SU-DHL-6 (cell line): ENCODE data around the gene PSMB3.

Experiments
- EZH2phosphoT487 ChIP-seq: fragments of 200-600 bp; sonication (generic), shearing (Covaris generic); conservative IDR thresholded peaks from 2 replicates; pipeline ENCODE4 v1.6.1; 2018; ENCODE audit warnings: mild to moderate bottlenecking, antibody characterized with exemption, low read length, moderate library complexity, mixed read lengths
- TF ChIP-seq, protein P1 (sequence below): fragments of 200-600 bp; sonication (generic); IDR thresholded peaks from one replicate; pipeline ENCODE4 v1.5.1; 2017; ENCODE audit warnings: antibody characterized with exemption, mild to moderate bottlenecking, low read length, moderate library complexity; ENCODE audit not compliant: insufficient read depth, poor library complexity, severe bottlenecking

DNA sequence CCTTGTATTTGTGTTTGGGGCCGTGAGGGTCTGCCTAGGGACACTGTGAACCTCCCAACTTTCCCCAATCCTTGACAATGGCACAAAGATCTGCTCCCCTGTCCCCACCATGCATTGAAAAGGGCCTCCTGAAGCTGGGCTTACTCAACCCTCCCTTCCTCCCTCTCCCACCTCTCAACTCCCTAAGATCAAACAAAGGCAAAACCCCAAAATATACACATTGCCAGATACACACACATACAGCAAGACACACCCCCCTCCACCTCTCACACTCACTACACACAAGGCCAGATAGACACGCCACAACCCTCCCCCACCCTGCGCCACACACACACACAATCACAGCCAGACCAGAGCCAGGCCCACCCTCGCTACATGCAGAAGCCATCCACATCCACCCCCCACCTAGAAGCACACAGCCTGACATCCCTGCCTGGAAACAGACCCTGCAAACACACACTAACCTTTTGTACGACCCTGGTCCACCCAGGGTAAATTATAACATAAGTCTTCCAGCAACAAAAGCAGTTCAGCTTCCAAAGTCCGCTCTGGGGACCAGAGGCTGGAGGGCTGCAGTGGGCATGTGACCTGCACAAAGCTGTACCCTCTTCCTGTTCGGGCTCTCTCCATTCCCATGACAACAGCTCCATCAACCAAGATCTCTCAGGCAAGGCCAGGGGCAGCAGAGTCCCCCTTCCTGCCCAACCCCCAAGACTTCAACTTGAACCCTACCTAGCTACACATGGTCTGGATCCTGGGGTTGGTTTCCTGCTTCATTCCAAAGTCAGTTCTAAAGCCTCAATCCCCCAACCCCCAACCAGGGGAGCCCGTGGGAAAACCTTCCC is 6.3 kb upstream of the PSMB3 start:
- TF ChIP-seq, protein P1, sequence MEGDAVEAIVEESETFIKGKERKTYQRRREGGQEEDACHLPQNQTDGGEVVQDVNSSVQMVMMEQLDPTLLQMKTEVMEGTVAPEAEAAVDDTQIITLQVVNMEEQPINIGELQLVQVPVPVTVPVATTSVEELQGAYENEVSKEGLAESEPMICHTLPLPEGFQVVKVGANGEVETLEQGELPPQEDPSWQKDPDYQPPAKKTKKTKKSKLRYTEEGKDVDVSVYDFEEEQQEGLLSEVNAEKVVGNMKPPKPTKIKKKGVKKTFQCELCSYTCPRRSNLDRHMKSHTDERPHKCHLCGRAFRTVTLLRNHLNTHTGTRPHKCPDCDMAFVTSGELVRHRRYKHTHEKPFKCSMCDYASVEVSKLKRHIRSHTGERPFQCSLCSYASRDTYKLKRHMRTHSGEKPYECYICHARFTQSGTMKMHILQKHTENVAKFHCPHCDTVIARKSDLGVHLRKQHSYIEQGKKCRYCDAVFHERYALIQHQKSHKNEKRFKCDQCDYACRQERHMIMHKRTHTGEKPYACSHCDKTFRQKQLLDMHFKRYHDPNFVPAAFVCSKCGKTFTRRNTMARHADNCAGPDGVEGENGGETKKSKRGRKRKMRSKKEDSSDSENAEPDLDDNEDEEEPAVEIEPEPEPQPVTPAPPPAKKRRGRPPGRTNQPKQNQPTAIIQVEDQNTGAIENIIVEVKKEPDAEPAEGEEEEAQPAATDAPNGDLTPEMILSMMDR, result no peak
- TF ChIP-seq EZH2phosphoT487, result no peak
